ENCODE results near the gene SETD7.
"Not testable (repeated sequence)": the region's sequence is repeated elsewhere in the genome, so short reads cannot be mapped to it uniquely, and the experiment has no call there.

The SETD7 gene

GRCh38 chr4:139450586-139450985, 105.4 kb downstream of the SETD7 start:
- Histone ChIP-seq H3K9ac (ENCODE audit: low read length) (no peak overlapping the region), H3K36me3 (ENCODE audit: control insufficient read depth, insufficient read depth, low read length) (no peaks in the 10 kb centered on the region), H3K27me3 (ENCODE audit: control insufficient read depth, insufficient read depth, low read length) (no peaks in the 10 kb centered on the region), H3K9me3 (ENCODE audit: control insufficient read depth, low read length) (no peaks in the 10 kb centered on the region), H3K4me3 (ENCODE audit: low read length) (no peak overlapping the region), H3K4me1 (ENCODE audit: control insufficient read depth, insufficient read depth, low read length) (peaks cover 7% of the 10 kb centered on the region)

DNA sequence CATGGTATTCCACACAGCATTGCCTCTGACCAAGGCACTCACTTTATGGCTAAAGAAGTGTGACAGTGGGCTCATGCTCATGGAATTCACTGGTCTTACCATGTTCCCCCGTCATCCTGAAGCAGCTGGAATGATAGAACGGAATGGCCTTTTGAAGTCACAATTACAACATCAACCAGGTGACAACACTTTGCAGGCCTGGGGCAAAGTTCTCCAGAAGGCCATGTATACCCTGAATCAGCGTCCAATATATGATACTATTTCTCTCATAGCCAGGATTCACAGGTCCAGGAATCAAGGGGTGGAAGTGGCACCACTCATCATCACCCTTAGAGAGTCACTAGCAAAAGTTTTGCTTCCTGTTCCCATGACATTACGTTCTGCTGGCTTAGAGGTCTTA, 108.9 kb downstream of the SETD7 start:
- not testable (repeated sequence) for H3K36me3 ChIP-seq (ENCODE audit: control insufficient read depth, insufficient read depth, low read length); H3K27me3 ChIP-seq (ENCODE audit: control insufficient read depth, insufficient read depth, low read length); H3K9ac ChIP-seq (ENCODE audit: low read length); H3K4me3 ChIP-seq (ENCODE audit: low read length); H3K9me3 ChIP-seq (ENCODE audit: control insufficient read depth, low read length); H3K4me1 ChIP-seq (ENCODE audit: control insufficient read depth, insufficient read depth, low read length)
